HepG2 (cell line): Measurements from ENCODE around the gene TBC1D24. TPM values are rescaled to one million over a fixed set of nuclear protein-coding genes. Genes with fewer than 3 reads are reported as not detected.

Experiments
- ATAC-seq: fragments of 200-7000 bp; cut with Tn5 transposase; 3 replicates; pipeline ENCODE4 v1.9.1; 2020; ENCODE audit warnings: mild to moderate bottlenecking, moderate library complexity
- BruUV-seq: library from RNA; stranded (reverse); fragments of 400-500 nt; replicated peaks from 2 replicates; lab custom pipeline; 2021; lab: Mats Ljungman, UMichigan
- CTCF ChIA-PET: fragments of 300-600 bp; formaldehyde crosslinking; extraction: SDS; loops from one replicate; lab custom pipeline; 2021; ENCODE audit warnings: low total read pairs, inconsistent platforms, low intra/inter-chr PET ratio; lab: Yijun Ruan, JAX
- POLR2A ChIA-PET: fragments of 350-600 bp; sonication (Branson Sonifier 250); formaldehyde crosslinking; loops from one replicate; lab custom pipeline; 2020; ENCODE audit warnings: antibody characterized with exemption, inconsistent platforms; lab: Yijun Ruan, JAX
- DNase-seq: peaks from one replicate; pipeline ENCODE4 v3.0.0-alpha.2; 2015; ENCODE audit warnings: low spot score
- FAIRE-seq: peaks from 3 replicates; lab custom pipeline; 2011; peaks lifted over from hg19 to GRCh38; lab: Jason Lieb, UNC
- H2AFZ ChIP-seq: one replicate; pipeline ENCODE4 v1.6.1; 2011; ENCODE audit warnings: low read length, inconsistent platforms
- H3K27ac ChIP-seq: fragments of 300-600 bp; 3 replicates; pipeline ENCODE4 v1.8.0; 2011; ENCODE audit warnings: mixed run types, mild to moderate bottlenecking, mixed read lengths, low read length, inconsistent platforms; ENCODE audit not compliant: insufficient read depth; ENCODE audit errors: extremely low read length
- H3K27me3 ChIP-seq, 2 experiments: fragments of 200-600 bp in 1 of 2; 2 replicates in 1 of 2; 3 replicates in 1 of 2; pipeline versions ENCODE4 v1.6.0 to v1.8.0; 2011; ENCODE audit warnings: low read length in 2 of 2, mild to moderate bottlenecking in 2 of 2, moderate library complexity in 2 of 2, inconsistent platforms in 1 of 2; ENCODE audit not compliant: insufficient read depth in 2 of 2, control insufficient read depth in 1 of 2
- H3K36me3 ChIP-seq, 2 experiments: fragments of 200-600 bp in 1 of 2; replicated peaks in 1 of 2; 2 replicates in 1 of 2; 3 replicates in 1 of 2; pipeline versions ENCODE4 v1.5.1 to v1.8.0; 2011; ENCODE audit warnings: low read length in 2 of 2, inconsistent platforms in 1 of 2; ENCODE audit not compliant: insufficient read depth in 2 of 2, control insufficient read depth in 1 of 2
- H3K4me1 ChIP-seq: 2 replicates; pipeline ENCODE4 v1.5.1; 2012; ENCODE audit warnings: low read length, inconsistent platforms; ENCODE audit not compliant: insufficient read depth
- H3K4me2 ChIP-seq: 2 replicates; pipeline ENCODE4 v1.6.0; 2011; ENCODE audit warnings: low read depth, low read length, inconsistent platforms
- H3K4me3 ChIP-seq, 3 experiments: fragments of 200-600 bp in 1 of 3; sonication (generic), shearing (Covaris generic) in 1 of 3; replicated peaks in 1 of 3; 2 replicates each; pipeline ENCODE4 v1.5.1; 2011 to 2016; ENCODE audit warnings: low read length in 3 of 3, inconsistent platforms in 2 of 3, low read depth in 2 of 3, mild to moderate bottlenecking in 2 of 3, control low read depth in 1 of 3, mixed read lengths in 1 of 3; ENCODE audit not compliant: insufficient read depth in 1 of 3
- H3K79me2 ChIP-seq: one replicate; pipeline ENCODE4 v1.6.1; 2011; ENCODE audit warnings: low read length, inconsistent platforms; ENCODE audit not compliant: insufficient read depth
- H3K9ac ChIP-seq: 2 replicates; pipeline ENCODE4 v1.6.0; 2011; ENCODE audit warnings: mild to moderate bottlenecking, low read depth, low read length, inconsistent platforms; ENCODE audit not compliant: insufficient read depth
- H3K9me3 ChIP-seq: 2 replicates; pipeline ENCODE4 v1.5.1; 2012; ENCODE audit warnings: mild to moderate bottlenecking, low read length
- H4K20me1 ChIP-seq: 2 replicates; pipeline ENCODE4 v1.6.0; 2011; ENCODE audit warnings: inconsistent platforms, mild to moderate bottlenecking, low read length, moderate library complexity; ENCODE audit not compliant: insufficient read depth
- ADNP ChIP-seq: sonication (generic); formaldehyde crosslinking; IDR thresholded peaks from 2 replicates; pipeline ENCODE4 v1.4.0; 2020; ENCODE audit warnings: missing genetic modification reagents
- EZH2 ChIP-seq: conservative IDR thresholded peaks from 2 replicates; pipeline ENCODE4 v1.6.1; 2012; ENCODE audit warnings: mild to moderate bottlenecking, low read depth, low read length, moderate library complexity
- HBP1 ChIP-seq: IDR thresholded peaks from 2 replicates; pipeline ENCODE4 v1.6.1; 2016; ENCODE audit warnings: low read depth, control low read depth
- HCFC1 ChIP-seq: fragments of 150-350 bp; IDR thresholded peaks from 2 replicates; pipeline ENCODE4 v1.6.1; 2014; ENCODE audit warnings: low read depth, low read length
- MXD4 ChIP-seq: IDR thresholded peaks from 2 replicates; pipeline ENCODE4 v1.6.1; 2016; ENCODE audit warnings: mild to moderate bottlenecking, missing biosample characterization, missing genetic modification reagents
- MXI1 ChIP-seq: IDR thresholded peaks from 3 replicates; pipeline ENCODE4 v1.6.1; 2012; ENCODE audit warnings: low read depth, low read length, inconsistent platforms, borderline replicate concordance
- NR2F2 ChIP-seq: IDR thresholded peaks from 2 replicates; pipeline ENCODE4 v1.6.1; 2012; ENCODE audit warnings: low read depth, inconsistent platforms, borderline replicate concordance
- PRMT3 ChIP-seq: sonication (generic); formaldehyde crosslinking; IDR thresholded peaks from 2 replicates; pipeline ENCODE4 v1.8.1; 2022; ENCODE audit warnings: low read depth, mild to moderate bottlenecking, moderate library complexity, missing genetic modification reagents, borderline replicate concordance
- RBM22 ChIP-seq: fragments of 200-400 bp; formaldehyde crosslinking; optimal IDR thresholded peaks from 2 replicates; pipeline ENCODE3; 2017; ENCODE audit warnings: mild to moderate bottlenecking, low read length, moderate library complexity
- SAP130 ChIP-seq: IDR thresholded peaks from 2 replicates; pipeline ENCODE4 v1.6.1; 2016; ENCODE audit warnings: low read depth
- ZNF552 ChIP-seq: sonication (generic); formaldehyde crosslinking; IDR thresholded peaks from 2 replicates; pipeline ENCODE4 v1.9.0; 2022; ENCODE audit warnings: missing genetic modification reagents, mild to moderate bottlenecking, borderline replicate concordance
- ZNF580 ChIP-seq: IDR thresholded peaks from 2 replicates; pipeline ENCODE4 v1.6.1; 2016; ENCODE audit warnings: low read depth, borderline replicate concordance
- ZNF784 ChIP-seq: sonication (generic); formaldehyde crosslinking; IDR thresholded peaks from 2 replicates; pipeline ENCODE4 v1.5.1; 2020; ENCODE audit warnings: missing genetic modification reagents, mild to moderate bottlenecking, borderline replicate concordance
- ZNF792 ChIP-seq: IDR thresholded peaks from 2 replicates; pipeline ENCODE4 v1.6.1; 2016
- WGBS: methylation state at CpG from one replicate; pipeline ENCODE4 v1.1.6; 2017; ENCODE audit warnings: low lambda C conversion rate; 5-methylcytosine and 5-hydroxymethylcytosine counted together
- in situ Hi-C: cut with HindIII; loops from 2 replicates; pipeline ENCODE4 v1.10.0; 2017; ENCODE audit warnings: low pct_unique_long_range_greater_than_20kb; ENCODE audit not compliant: extremely low pct_ligation_motif_present
- intact Hi-C: fragments of 100-400 bp; cut with micrococcal nuclease; formaldehyde crosslinking; loops from one replicate; pipeline ENCODE4 v1.10.0; 2022; ENCODE audit not compliant: unreplicated experiment
- polyA plus RNA-seq, 8 experiments: library from polyadenylated mRNA; depleted of rRNA in 3 of 8; stranded (reverse) in 7 of 8; unstranded in 1 of 8; fragments of >200 nt; fragmentation: Illumina TruSeq in 4 of 8; extraction: Trizol in 4 of 8; gene quantifications; 2 replicates each; pipeline versions ENCODE4 v1.2.1 to v1.2.3, GENCODE V29; 2011 to 2016; ENCODE audit warnings: low read depth in 4 of 8, missing spikeins in 1 of 8, mixed read lengths in 1 of 8; ENCODE audit not compliant: insufficient read depth in 1 of 8
- total RNA-seq, 5 experiments: library from RNA; depleted of rRNA; stranded (reverse); fragments of >200 nt; fragmentation: Illumina TruSeq; extraction: Trizol; gene quantifications; 2 replicates each; pipeline ENCODE4 v1.2.3, GENCODE V29; 2016; ENCODE audit warnings: low read depth in 1 of 5
- TF ChIP-seq, protein P1 (sequence below): sonication (generic); formaldehyde crosslinking; IDR thresholded peaks from 2 replicates; pipeline ENCODE4 v1.4.0; 2020; ENCODE audit warnings: missing genetic modification reagents
- TF ChIP-seq, protein P2 (sequence below): sonication (generic); formaldehyde crosslinking; IDR thresholded peaks from 2 replicates; pipeline ENCODE4 v1.4.0; 2020; ENCODE audit warnings: mild to moderate bottlenecking, missing genetic modification reagents

TBC1D24 gene
- total and polyA plus RNA-seq, 2 of the 13 experiments (the other 11 are each of a cell fraction or from before 2014, with no cell fraction given) = 7.7 to 13.7 TPM

DNA sequence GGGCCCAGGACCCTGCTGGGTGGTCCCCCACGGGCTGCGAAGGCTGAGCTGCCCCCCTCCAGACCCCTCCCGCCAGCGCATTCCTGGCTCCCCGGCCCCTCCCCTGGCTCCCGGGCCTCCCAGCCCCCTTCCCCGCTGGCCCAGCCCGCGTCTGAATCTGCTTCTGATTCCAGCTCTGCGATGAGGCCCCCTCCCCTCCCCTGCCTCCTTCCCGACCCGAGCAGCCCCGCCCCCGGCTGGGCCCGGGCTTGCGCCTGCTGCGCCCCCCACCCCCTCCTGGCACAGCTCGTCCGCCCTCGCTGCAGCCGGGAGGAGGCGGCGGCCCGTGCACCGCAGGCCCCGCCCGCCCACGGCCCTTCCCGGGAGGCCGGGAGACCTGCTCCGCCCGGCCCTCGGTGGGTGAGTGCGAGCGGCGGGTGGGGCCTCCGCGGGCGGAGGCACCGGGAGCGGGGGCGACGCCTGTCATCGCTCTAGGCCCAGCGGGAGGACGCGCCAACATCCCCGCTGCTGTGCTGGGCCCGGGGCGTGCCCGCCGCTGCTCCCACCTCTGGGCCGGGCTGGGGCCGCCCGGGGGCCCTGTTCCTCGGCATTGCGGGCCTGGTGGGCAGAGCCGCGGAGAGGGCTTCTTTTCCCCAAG lies 3.8 kb upstream of the TBC1D24 start, which contains the start of gene NTN3:
NTN3 (plus strand) TSS at position 282 of the 637 bp plus-strand sequence. CDS start 405 bp downstream, outside the sequence.
- CTCF ChIA-PET = no interaction called here
- Histone ChIP-seq H3K9me3 (no peaks in the 10 kb centered on the region), H4K20me1 (peaks cover 3% of the 10 kb centered on the region; the same call in 1 of the 2 replicates), H2AFZ (no peak within 1 kb of the TSS), H3K27ac (no peak within 1 kb of the TSS), H3K4me1 (peaks cover 57% of the 10 kb centered on the region), H3K4me2 (peak within 1 kb of the TSS; percentile 89), H3K4me3 (peak within 1 kb of the TSS; percentile 26 to 85 (median 38)), H3K36me3 (no peaks in the 10 kb centered on the region), H3K79me2 (no peaks in the 10 kb centered on the region), H3K9ac (peak within 1 kb of the TSS; percentile 7; the same call in 1 of the 2 replicates), H3K27me3 (peaks cover 8 to 25% of the 10 kb centered on the region in 2 experiments)
- DNase-seq (no peak), ATAC-seq (no peak), FAIRE-seq (no peak)
- POLR2A ChIA-PET = interaction anchor here (1.4 kb wide), 1 partner anchor 11 kb away, joined by 4 read pairs; the partner anchor contains the start of gene TEDC2
- in situ Hi-C loops (no loop called here), intact Hi-C loops (loop anchor here (5.0 kb wide), 1 partner anchor 39 kb away; no protein-coding TSS in a partner anchor)
- WGBS = 0% methylated on average over 8 of the region's 59 CpGs
- no TSS peak for BruUV-seq
- TF ChIP-seq ZNF552 (CRISPR knock-in tag) (no peak), ZNF580 (CRISPR knock-in tag) (no peak), EZH2 (no peak), ADNP (CRISPR knock-in tag) (no peak), HBP1 (CRISPR knock-in tag) (no peak), NR2F2 (no peak), ZNF784 (CRISPR knock-in tag) (no peak), SAP130 (CRISPR knock-in tag) (no peak; the same call in 1 of the 2 replicates), RBM22 (no peak), MXD4 (no peak), PRMT3 (CRISPR knock-in tag) (no peak), ZNF792 (no peak), MXI1 (no peak), HCFC1 (no peak)
- TF ChIP-seq, protein P1, sequence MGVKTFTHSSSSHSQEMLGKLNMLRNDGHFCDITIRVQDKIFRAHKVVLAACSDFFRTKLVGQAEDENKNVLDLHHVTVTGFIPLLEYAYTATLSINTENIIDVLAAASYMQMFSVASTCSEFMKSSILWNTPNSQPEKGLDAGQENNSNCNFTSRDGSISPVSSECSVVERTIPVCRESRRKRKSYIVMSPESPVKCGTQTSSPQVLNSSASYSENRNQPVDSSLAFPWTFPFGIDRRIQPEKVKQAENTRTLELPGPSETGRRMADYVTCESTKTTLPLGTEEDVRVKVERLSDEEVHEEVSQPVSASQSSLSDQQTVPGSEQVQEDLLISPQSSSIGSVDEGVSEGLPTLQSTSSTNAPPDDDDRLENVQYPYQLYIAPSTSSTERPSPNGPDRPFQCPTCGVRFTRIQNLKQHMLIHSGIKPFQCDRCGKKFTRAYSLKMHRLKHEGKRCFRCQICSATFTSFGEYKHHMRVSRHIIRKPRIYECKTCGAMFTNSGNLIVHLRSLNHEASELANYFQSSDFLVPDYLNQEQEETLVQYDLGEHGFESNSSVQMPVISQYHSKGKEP (CRISPR knock-in tag) = no peak
- TF ChIP-seq, protein P2, sequence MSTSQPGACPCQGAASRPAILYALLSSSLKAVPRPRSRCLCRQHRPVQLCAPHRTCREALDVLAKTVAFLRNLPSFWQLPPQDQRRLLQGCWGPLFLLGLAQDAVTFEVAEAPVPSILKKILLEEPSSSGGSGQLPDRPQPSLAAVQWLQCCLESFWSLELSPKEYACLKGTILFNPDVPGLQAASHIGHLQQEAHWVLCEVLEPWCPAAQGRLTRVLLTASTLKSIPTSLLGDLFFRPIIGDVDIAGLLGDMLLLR (CRISPR knock-in tag) = no peak; the same call in 1 of the 2 replicates
